ENCODE data around the gene PLEKHN1. TPM values are rescaled to one million over a fixed set of nuclear protein-coding genes. Genes with fewer than 3 reads are reported as not detected.

PLEKHN1 gene
- polyA plus RNA-seq, 4 donors: 0.13 to 0.70 (median 0.32) TPM

GRCh38 chr1:929712-930632, 36.3 kb upstream of the PLEKHN1 start:
- no peak for DNase-seq (ENCODE audit: low read depth in 4 of 4, low spot score in 2 of 4)

- DNase-seq (ENCODE audit: low read depth in 4 of 4, low spot score in 2 of 4): no peak
These were observed 35.6 kb upstream of the PLEKHN1 start for GRCh38 chr1:930633-931138.

GRCh38 chr1:931380-932172, 34.7 kb upstream of the PLEKHN1 start:
- no peak for DNase-seq (ENCODE audit: low read depth in 4 of 4, low spot score in 2 of 4)

- no peak for DNase-seq (ENCODE audit: low read depth in 4 of 4, low spot score in 2 of 4)
These were observed 34.1 kb upstream of the PLEKHN1 start for GRCh38 chr1:932173-932510.

GRCh38 chr1:932776-933602, 33.3 kb upstream of the PLEKHN1 start:
- no peak for DNase-seq (ENCODE audit: low read depth in 4 of 4, low spot score in 2 of 4)

GRCh38 chr1:933603-933940, 32.7 kb upstream of the PLEKHN1 start:
- DNase-seq (ENCODE audit: low read depth in 4 of 4, low spot score in 2 of 4): no peak

GRCh38 chr1:934991-935750, 31.1 kb upstream of the PLEKHN1 start:
- DNase-seq (ENCODE audit: low read depth in 4 of 4, low spot score in 2 of 4): no peak

GRCh38 chr1:935751-936231, 30.5 kb upstream of the PLEKHN1 start:
- DNase-seq (ENCODE audit: low read depth in 4 of 4, low spot score in 2 of 4): no peak

GRCh38 chr1:936348-937264, 29.7 kb upstream of the PLEKHN1 start:
- no peak for DNase-seq (ENCODE audit: low read depth in 4 of 4, low spot score in 2 of 4)

- DNase-seq (ENCODE audit: low read depth in 4 of 4, low spot score in 2 of 4): no peak
These were observed 28.8 kb upstream of the PLEKHN1 start for GRCh38 chr1:937521-937920.

GRCh38 chr1:938088-938683, 28.1 kb upstream of the PLEKHN1 start:
- DNase-seq (ENCODE audit: low read depth in 4 of 4, low spot score in 2 of 4): no peak

GRCh38 chr1:938711-939489, 27.4 kb upstream of the PLEKHN1 start:
- DNase-seq (ENCODE audit: low read depth in 4 of 4, low spot score in 2 of 4): no peak

- no peak for DNase-seq (ENCODE audit: low read depth in 4 of 4, low spot score in 2 of 4)
These were observed 26.7 kb upstream of the PLEKHN1 start for GRCh38 chr1:939511-940106.

- peak in 2 of 4 donors; percentile 80 to 81 for DNase-seq (ENCODE audit: low read depth in 4 of 4, low spot score in 2 of 4)
These were observed 25.9 kb upstream of the PLEKHN1 start for GRCh38 chr1:940107-941014.

GRCh38 chr1:941015-941587, 25.2 kb upstream of the PLEKHN1 start:
- DNase-seq (ENCODE audit: low read depth in 4 of 4, low spot score in 2 of 4): no peak
